Stimulated activated CD4-positive, alpha-beta T cell treated with anti-CD3 and anti-CD28 coated beads, Interleukin-1b, Interleukin-23, amount 100 ng/mL, for 24 hours (primary cell): ENCODE measurements around the gene NUP62.

Source experiments
- DNase-seq, 4 experiments: peaks; one replicate each; pipeline ENCODE4 v3.0.0-alpha.2; 2020; ENCODE audit warnings: low read depth in 4 of 4, low spot score in 1 of 4

The NUP62 gene

GRCh38 chr19:49869484-49870308 is 59.6 kb downstream of the NUP62 start:
- DNase-seq, result peak; percentile 64 to 82 (median 77)

- DNase-seq, result peak in 2 of 4 experiments; percentile 20 to 58
Measured at GRCh38 chr19:49869009-49869483, 60.3 kb downstream of the NUP62 start.

- DNase-seq, result peak; percentile 64 to 96 (median 80)
Measured at GRCh38 chr19:49866933-49867782, 62.1 kb downstream of the NUP62 start, which contains the start of gene PNKP. Gene PNKP, minus strand, starts transcription at chr19:49867576. Its CDS starts 372 bp downstream, at chr19:49867204.

GRCh38 chr19:49864890-49865289 is 64.4 kb downstream of the NUP62 start:
- DNase-seq, result no peak

- no peak for DNase-seq
Measured at GRCh38 chr19:49863935-49864320, 65.4 kb downstream of the NUP62 start.

- no peak for DNase-seq
Measured at GRCh38 chr19:49863254-49863934, 65.9 kb downstream of the NUP62 start.

- DNase-seq, result no peak
Measured at GRCh38 chr19:49862391-49863253, 66.7 kb downstream of the NUP62 start.

GRCh38 chr19:49861541-49862378 is 67.5 kb downstream of the NUP62 start:
- no peak for DNase-seq

GRCh38 chr19:49861107-49861506 is 68.2 kb downstream of the NUP62 start:
- no peak for DNase-seq

GRCh38 chr19:49860336-49861102 is 68.8 kb downstream of the NUP62 start:
- no peak for DNase-seq

- no peak for DNase-seq
Measured at GRCh38 chr19:49859682-49860335, 69.5 kb downstream of the NUP62 start.

- no peak for DNase-seq
Measured at GRCh38 chr19:49858088-49858985, 71.0 kb downstream of the NUP62 start.

GRCh38 chr19:49857838-49858087 is 71.5 kb downstream of the NUP62 start:
- no peak for DNase-seq

GRCh38 chr19:49857061-49857837 is 72.1 kb downstream of the NUP62 start:
- no peak for DNase-seq
